Epidermal melanocyte (primary cell): ENCODE results near the gene INTS6.
A peak's percentile ranks its signal among the peaks of the same experiment; 100 is the strongest.

Source experiments
- DNase-seq: peaks from one replicate; pipeline ENCODE4 v3.0.0; 2011; ENCODE audit warnings: low spot score; ENCODE audit not compliant: insufficient read length

INTS6 gene

GRCh38 chr13:51412431-51412830, 40.4 kb downstream of the INTS6 start:
- DNase-seq: no peak

- no peak for DNase-seq
These were observed 47.7 kb downstream of the INTS6 start for GRCh38 chr13:51405176-51405575.

- DNase-seq: peak; percentile 15
These were observed 55.4 kb downstream of the INTS6 start for GRCh38 chr13:51397262-51397941.

- no peak for DNase-seq
These were observed 56.5 kb downstream of the INTS6 start for GRCh38 chr13:51396352-51396751.

- no peak for DNase-seq
These were observed 58.1 kb downstream of the INTS6 start for GRCh38 chr13:51394724-51395123.

GRCh38 chr13:51385114-51385513, 67.7 kb downstream of the INTS6 start:
- no peak for DNase-seq

- DNase-seq: no peak
These were observed 72.6 kb downstream of the INTS6 start for GRCh38 chr13:51380269-51380668.

- DNase-seq: no peak
These were observed 79.4 kb downstream of the INTS6 start for GRCh38 chr13:51373451-51373850.

- no peak for DNase-seq
These were observed 81.0 kb downstream of the INTS6 start for GRCh38 chr13:51371768-51372399.

- DNase-seq: no peak
These were observed 82.0 kb downstream of the INTS6 start for GRCh38 chr13:51370811-51371210.

- DNase-seq: no peak
These were observed 82.7 kb downstream of the INTS6 start for GRCh38 chr13:51370116-51370515.

GRCh38 chr13:51364404-51365008, 88.3 kb downstream of the INTS6 start:
- no peak for DNase-seq

GRCh38 chr13:51363625-51364024, 89.2 kb downstream of the INTS6 start:
- DNase-seq: no peak

GRCh38 chr13:51361106-51361505, 91.7 kb downstream of the INTS6 start:
- DNase-seq: no peak

GRCh38 chr13:51360489-51360888, 92.3 kb downstream of the INTS6 start:
- no peak for DNase-seq

- DNase-seq: no peak
These were observed 93.5 kb downstream of the INTS6 start for GRCh38 chr13:51359352-51359751.

GRCh38 chr13:51357928-51358595, 94.8 kb downstream of the INTS6 start:
- no peak for DNase-seq

- no peak for DNase-seq
These were observed 97.6 kb downstream of the INTS6 start for GRCh38 chr13:51355217-51355616.

- DNase-seq: no peak
These were observed 103.8 kb downstream of the INTS6 start for GRCh38 chr13:51349016-51349415.

GRCh38 chr13:51348069-51348967, 104.5 kb downstream of the INTS6 start:
- no peak for DNase-seq

GRCh38 chr13:51347099-51347498, 105.7 kb downstream of the INTS6 start:
- no peak for DNase-seq
